GM19438 (cell line): ENCODE results near the gene SPATS2L.
"Not testable (repeated sequence)": the region's sequence is repeated elsewhere in the genome, so short reads cannot be mapped to it uniquely, and the experiment has no call there.

Experiments used
- ATAC-seq: cut with Tn5 transposase; IDR thresholded peaks from one replicate; pipeline ENCODE4 v1.9.1; 2021; ENCODE audit warnings: low read depth; ENCODE audit not compliant: unreplicated experiment

SPATS2L gene

DNA sequence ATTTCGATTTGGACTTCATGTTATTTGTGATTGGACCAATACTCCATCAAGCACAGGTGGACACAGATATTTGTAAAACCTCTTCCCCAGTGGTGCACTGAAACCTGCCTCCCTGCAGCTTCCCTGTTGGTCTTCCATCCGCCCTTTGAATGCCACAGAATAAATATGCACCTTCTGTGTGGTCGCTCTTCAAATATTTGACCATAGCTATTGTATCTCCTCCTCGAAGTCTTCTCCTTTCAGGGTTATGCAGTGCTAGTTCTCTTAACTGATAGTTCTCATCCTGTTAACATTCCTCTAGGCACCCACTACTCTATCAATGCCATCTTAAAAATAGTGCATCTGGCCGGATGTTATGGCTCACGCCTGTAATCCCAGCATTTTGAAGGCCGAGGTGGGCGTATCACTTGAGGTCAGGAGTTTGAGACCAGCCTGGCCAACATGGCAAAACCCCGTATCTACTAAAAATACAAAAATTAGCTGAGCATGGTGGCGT lies 12.5 kb downstream of the SPATS2L start:
- no peak for ATAC-seq

DNA sequence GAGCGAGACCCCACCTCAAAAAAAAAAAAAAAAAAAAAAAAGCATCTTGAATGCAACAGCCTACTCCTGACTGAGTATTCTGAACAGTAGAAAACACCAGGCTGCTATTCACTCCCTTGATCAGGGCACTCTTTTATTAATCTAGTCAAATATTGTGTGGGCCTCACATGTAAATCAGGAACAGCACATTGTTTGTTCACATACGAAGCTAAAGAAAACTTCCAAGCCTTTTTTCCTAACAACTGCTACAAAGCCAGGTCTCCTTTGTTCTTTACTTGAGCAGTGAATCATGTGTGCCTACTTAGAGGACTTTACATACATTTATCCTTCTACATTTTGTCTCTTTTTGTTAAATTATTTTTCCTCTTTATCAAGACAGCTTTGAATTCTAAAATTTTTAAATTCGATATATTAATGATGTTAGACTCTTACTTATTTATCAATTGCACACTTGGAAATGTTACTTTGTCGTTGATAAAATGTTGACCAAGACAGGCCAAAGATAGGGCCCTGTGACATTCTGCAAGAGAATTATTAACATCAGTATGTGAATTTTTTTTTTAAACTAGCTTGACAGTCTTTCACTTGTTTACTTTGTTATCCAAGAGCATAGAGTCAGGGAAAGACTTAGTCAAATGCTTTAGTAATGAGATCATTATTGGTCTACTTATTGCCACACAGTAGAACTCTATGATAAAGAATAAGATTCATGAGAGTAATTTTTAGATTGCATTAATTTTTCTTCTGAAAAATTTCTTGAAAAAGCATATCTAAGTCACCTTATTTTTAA lies 13.2 kb downstream of the SPATS2L start:
- ATAC-seq: no peak

DNA sequence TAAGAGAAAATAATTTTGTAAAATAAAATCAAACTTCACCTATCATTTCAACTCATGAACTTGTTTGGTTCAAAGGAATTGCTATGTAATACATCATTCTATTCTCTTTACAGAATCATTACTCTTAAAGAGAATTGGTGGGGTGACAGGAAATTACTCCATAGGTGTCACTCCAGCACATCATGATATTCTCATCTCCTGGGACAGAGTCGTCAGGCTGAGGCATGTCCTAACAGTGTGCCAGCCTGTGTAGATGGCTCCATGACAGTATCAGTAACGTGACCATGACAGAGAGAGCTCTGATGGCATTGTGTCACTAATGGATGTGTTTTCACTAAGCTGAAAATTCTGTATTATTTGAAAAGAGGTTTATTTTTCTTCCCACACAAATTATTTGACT lies 13.9 kb downstream of the SPATS2L start:
- no peak for ATAC-seq

DNA sequence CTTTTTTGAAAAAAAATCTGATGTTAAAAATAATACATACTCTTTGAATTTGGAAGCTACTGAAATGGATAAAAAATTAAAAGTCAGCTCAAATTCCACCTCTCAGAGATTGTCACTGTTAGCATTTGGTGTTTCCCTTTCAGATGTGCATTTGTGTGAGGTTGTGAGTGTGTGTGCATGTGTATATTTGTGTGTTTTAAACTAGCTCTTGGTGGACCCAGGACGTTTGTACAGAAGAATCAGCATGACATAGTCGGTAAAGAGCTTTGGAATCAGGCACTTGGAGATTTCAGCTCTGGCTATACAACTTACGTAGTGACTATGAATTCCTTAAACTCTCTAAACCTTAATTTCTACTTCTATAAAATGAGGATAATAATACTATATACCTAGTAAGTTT lies 14.5 kb downstream of the SPATS2L start:
- ATAC-seq: no peak

DNA sequence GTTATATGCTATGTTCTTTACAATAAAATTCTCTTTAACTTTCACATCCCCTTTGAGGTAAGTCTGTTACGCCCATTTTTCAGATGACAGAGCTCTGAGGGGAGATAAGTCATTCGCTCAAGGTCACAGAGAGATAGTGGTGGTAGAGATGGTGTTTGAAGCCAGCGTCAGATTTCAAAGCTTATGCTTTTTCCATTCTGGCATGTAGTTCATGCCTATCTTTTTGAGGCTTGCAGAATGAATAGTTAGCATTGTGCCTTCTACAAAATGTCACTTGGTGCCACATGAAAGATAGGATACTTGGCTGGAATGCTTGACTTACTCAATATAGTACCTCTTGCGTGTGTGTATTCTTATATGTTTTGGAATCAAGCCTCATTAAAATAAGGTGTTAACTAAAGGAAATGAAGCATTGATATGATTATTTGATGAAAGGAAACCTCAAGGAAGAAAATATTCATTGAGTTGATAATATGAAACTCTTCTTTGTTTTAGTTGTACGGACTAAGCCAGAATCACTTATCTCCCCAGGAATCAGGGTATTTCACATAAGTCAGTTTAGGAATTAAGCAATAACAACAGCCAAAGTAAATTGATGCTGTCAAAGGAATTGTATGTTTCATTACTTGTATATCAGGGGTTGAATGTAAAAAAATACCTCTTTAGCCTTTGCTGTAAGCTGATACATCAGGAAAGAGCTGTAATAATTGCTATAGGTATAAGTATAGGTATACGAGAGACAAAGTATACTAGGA lies 15.5 kb downstream of the SPATS2L start:
- no peak for ATAC-seq

DNA sequence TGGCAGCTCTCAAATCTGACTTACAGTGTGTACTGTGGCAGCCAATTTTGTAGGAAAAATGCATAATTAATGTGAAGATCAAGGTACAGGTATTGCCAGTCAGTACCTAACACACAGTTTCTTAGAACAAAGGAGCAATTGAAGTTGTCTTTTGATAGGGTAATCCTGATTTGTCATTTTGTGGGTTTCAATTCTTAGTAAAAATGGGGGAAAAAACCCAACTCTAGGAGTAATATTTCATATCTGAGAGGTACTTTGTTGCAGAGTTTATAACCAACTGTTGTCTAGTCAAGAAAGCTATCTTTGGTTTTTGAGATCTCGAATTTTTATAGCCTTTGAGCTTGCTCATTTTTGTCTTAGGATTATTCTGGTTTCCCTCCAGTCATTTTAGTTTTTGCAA lies 16.1 kb downstream of the SPATS2L start:
- no peak for ATAC-seq

DNA sequence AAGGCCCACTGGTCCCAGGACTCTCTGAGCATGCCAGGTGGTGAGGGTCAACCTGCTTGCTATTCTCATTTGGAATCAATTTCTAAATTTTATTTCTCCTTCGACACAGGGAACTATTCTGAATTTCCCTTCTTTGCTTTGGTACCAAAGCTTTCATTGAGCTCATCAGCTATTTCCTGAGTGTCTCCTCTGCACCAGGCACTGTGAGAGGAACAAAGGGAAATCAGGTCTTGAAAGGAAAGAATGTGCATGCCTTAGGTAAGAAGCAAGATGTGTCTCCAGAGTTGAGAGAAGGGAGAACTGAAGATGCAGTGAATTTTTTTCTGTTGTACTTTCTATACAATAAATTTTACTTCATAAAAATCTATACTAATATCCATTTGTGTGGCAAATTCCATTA lies 17.9 kb downstream of the SPATS2L start:
- ATAC-seq: no peak

DNA sequence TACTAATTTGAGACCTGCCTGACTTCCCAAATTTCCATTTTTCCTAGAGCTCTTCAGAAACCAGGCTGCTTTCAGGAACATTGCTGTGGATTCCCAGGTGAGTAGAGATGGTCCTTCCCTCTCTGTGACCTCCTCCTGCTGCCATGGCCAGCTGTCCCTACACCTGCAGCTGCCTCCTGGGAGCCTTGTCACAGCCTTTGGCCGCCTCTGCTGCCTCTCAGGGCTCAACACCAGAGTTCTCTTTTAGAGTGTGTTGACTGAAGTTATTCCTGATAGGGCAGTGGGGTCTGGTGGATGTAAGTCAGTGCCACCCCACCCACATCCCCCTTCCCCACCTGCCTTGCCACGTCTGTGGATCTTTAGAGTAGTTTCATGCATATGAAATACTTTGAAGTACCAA lies 22.9 kb downstream of the SPATS2L start:
- ATAC-seq: no peak

DNA sequence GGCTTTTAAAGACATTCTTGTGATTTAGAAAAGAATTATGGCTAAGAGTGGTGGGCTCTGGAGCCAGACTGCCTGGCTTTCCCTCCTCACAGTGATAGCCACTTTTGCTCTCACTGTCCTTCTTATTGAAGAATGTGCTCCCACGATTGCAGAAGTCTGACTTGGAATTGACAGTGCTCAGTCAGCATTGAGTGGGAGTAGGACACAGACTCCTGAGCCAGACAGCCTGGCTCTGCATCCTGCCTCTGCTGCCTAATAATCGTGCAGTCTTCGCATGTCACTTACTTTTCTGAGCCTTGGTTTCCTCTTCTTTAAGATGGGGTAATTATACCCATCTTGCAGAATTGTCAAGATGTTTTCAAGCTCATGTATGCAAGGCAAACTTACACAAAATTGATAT lies 23.3 kb downstream of the SPATS2L start:
- ATAC-seq: no peak

DNA sequence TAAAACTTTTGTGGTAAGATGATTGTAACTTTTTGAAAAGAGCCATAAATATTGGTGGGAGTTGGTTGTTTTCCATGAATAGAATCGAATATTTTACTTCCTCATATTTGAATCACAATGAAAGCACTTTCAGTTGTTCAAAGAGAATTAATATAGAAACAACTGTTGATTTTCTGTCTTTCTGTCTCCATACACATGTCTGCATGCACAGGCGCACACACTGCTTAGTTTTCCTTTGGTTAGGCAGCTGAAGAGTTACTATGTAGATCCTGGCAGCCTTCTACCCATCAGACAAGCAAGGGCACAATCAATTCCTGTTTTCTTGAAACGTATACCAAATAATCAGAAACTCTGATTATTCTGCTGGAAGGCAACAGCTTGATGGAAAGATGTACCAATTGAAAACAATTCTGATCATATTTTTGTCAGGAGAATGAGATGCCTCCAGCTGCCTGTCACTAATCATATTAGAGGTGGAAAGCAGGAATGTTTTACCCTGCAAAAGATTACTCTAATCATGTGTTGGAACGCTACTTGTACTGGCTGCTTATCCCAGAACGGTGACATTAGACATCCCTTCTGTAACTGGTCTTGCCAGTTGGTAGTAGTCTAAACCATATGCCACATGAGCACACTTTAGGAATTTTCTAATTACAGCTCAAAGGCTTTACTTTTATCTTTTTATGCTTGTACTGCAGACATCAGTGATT lies 24.0 kb downstream of the SPATS2L start:
- no peak for ATAC-seq

DNA sequence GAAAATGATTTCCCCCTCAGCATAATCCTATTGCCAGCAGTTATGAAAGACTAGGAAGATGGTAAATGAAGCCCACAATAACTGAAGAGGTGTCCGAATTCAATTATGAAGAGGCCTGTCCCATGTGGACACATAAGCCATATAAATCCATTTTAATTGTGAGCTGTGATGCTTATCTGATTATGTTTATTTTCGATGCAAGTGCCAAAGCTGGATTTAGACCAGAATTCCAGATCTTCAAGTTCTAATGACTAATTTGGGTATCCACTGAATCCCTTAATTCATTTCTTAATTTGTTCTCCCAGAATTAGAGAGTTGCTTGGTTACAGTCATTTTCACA lies 24.5 kb downstream of the SPATS2L start:
- ATAC-seq: no peak

DNA sequence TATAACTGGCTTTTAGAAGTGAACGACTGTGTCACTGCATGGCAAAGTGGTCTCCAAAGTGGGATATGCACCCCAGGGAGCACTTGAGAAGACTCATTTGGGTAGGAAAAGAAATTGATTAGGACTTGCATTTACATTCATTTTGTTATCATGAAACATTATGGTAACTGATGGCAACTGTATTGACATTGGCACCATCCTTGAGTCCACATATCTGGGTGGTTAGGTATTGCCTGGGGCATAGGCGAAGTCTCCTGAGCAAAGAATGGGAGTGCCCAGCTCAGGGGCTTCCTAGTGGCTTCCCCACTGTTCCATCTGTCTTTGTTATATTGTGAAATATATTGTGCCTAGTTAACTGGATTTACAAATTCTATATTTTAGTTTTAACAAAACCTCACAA lies 29.2 kb downstream of the SPATS2L start:
- no peak for ATAC-seq

DNA sequence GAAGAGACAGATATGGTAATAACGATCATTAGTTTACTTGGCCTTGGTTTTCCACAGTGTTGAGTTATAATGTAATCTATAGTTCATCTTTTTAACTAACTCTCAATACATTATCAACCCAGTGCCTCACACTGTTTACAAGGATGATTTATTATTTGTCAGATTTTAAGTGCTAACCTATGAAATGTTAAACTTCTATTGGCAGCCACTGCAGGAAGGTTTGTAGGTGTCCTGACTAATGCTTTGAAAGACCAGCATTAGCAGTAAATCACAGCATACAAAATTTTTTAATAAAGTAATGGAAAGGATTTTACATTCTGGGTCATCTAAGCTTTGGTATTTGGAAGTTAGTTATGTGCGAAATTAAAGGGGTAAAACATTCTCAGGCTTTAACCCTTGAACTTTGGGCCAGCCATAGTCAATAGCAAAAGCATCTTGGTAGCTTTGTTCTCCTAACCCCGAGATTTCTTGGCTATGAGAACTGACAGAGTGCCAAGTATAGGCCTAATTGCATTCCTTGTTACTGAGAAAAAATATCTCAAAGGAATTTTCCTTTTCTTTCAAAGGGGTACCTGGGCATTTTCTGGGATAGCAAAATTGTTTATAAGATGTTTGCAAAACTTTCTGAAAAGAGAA lies 30.6 kb downstream of the SPATS2L start:
- no peak for ATAC-seq

DNA sequence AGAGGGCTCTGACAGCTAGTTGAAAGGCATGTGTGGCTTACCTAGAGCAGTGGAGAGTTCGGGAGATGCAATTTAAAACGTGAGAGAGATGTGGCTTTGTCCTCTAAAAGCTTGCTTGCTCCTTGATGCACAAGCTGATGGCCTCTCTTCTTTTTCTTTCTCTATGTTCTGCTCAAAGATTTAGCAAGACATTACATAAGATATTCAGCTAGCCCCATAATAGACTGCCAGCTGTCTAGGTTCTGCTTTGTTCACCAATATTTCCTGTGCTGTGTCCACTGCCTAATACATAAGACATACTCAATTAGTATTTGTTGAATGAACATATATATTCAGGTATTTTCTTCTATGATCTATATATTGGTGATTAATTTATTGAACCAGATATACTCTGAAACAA lies 31.1 kb downstream of the SPATS2L start:
- no peak for ATAC-seq

DNA sequence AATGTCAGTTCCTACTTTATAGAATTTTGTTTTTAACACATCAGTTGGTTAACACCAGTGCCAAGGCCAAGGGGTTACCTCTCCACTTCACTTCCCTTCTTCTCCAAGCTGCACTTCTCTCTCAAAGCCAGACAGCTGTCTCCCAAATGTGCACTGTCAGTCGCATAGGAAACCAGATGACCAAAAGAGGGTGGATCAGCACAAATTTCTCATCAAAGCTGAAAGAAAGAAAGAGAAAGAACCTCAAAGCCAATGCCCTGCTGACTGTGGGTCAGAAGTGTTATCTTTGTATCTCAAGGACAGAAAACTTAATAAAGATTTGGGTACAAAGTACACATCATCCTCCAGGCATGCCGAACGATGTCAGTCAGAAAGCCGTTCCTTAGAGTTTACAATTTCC lies 32.2 kb downstream of the SPATS2L start:
- ATAC-seq: no peak

DNA sequence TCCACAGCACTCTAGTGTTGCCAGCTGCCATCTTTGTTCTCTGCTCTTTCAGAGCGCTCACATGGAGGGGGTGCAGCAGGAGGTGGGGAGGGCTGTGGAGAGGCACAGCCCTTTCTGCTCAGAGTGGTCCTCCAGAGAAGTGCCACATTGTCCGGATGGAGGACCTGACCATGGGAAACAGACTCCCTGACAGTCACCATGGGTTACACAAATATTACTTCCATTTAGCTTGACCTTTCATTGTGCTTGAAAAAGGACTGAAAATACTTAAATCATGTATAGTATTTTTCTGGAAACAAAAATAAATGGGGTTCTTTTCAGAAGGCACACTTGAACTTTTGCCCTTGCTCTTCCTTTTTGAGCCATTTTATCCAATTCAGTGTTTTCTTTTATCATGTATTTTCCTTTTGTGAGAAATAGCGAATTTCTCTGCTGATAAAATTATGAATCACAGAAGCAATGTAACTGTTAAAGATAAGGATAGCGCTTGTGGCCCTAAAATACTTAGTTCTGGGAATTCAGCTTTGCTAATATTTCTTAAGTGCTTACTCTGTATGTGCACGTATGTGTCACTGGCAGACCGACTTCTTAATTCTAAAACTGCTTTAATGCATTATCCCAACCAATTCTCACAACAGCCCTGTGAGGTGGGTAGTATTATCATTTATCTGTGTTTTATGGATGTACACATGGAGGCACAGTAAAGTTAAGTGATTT lies 34.2 kb downstream of the SPATS2L start:
- no peak for ATAC-seq

DNA sequence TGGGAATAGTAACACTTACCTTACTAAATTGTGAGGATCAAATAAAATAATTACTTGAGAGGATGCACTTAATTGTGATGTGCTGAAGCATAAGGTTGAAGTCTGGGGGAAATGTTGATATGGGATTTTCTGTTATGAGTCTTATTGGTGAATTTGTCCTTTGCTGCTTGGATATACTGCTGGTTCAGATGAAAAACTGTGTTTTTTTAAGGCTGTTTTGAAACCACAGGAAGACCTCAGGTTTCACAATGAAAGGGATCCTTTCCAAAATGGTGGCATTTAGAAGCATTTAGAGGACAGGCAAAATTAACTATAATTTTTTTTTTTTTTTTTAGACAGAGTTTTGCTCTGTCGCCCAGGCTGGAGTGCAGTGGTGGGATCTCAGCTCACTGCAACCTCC lies 34.9 kb downstream of the SPATS2L start:
- no peak for ATAC-seq

DNA sequence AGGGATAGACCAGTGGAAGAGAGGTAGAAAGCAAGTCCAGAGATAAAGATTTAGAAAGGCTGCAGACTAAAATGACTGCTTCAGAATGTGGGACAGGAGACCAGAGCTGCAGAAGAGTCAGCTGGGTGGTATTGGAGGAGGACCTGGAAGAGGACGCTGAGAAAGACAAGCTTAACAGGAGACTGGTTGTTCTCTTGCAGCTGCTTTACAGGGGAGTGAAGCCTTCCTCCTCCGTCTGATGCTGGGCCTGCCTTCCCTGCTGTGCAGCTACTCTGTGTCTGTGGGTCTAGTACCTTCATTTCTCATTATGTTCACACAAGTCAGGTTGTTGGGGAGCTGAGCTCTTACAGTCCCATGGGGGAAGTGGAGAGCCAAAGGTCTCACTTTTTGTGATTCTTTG lies 35.7 kb downstream of the SPATS2L start:
- no peak for ATAC-seq

DNA sequence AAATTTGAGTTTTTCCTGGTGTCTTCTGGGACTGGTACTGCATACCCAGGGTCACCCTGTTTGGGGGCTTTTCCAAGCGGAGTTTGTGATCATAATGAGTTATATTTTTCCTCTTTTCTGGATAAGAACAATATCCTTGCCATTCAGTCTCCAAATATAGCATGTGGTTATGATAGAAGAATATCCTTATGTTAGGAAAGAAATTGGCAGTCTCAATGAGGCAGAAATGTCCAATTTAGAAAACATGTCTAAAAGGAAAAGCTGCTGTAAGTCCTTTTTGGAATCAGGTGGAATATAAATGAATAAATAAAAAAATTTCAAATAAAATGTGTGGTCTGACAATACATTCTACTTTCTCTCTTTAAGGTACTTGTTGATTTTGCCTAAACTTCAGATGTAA lies 36.2 kb downstream of the SPATS2L start:
- ATAC-seq: no peak

DNA sequence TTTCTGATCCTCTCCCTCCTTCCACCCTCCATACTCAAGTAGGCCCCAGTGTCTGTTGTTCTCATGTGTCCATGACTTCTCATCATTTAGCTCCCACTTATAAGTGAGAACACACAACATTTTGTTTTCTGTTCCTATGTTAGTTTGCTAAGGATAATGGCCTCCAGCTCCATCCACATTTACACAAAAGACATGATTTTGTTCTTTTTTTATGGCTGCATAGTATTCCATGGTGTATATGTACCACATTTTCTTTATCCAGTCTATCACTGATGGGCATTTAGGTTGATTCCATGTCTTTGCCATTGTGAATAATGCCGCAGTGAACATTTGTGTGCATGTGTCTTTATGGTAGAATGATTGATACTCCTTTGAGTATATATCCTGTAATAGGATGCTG lies 37.7 kb downstream of the SPATS2L start:
- ATAC-seq: not testable (repeated sequence)
